ENCODE data around the gene HTD2. TPM values are rescaled to one million over a fixed set of nuclear protein-coding genes. Genes with fewer than 3 reads are reported as not detected.

HTD2 gene
- total RNA-seq, 1 experiment from 2014 or later = 10.1 TPM

DNA sequence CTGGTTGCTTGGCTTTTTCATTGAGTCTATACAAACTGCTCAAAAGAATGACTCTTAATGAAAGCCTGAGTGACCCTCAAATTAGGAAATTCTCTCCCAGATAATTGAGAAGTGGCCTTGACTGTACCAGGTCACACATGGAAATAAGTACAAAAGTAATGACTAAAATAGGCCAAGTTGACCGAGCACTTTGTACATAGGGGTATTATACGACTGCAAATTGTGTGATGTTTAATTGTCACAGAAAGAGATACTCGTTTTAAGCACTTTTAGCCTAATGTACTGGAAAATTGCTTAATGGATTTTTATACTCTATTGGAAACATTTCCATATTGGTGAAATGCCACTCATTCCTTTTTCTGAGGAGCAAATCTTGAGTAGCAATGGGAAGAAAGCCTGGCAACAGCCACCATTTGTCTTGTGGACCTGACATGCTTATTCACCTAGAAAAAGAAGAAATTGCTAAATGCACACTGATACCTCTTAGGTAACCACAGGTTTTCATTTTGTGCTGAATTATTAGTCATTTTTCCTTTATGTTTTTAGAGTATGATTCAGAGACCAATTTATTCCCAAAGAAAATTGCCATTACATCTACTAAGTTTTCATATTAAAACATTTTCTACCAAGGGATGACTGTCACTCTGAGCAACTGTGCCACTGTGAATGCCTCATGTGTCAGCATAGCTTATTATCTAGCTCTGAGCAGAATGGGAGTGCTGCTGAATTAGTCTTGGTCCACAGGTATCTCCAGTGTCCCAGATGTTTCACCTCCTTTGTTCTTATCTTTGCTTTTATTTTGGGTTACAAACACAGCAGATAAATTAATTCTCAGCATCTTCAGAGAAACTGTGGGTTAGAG, 17.4 kb downstream of the HTD2 start:
- Mint-ChIP-seq H3K4me3 (ENCODE audit: unreplicated experiment) (no peak overlapping the region), H3K4me1 (ENCODE audit: insufficient read depth, unreplicated experiment) (no peaks in the 10 kb centered on the region), H3K9me3 (ENCODE audit: unreplicated experiment) (no peaks in the 10 kb centered on the region), H3K36me3 (ENCODE audit: insufficient read depth, unreplicated experiment) (peaks cover 22% of the 10 kb centered on the region), H3K27ac (ENCODE audit: low read depth, unreplicated experiment) (no peak overlapping the region), H3K27me3 (ENCODE audit: insufficient read depth, unreplicated experiment) (no peaks in the 10 kb centered on the region)
- DNase-seq (ENCODE audit: unreplicated experiment) = no peak
- no TSS peak for BruUV-seq (replicated peaks)
- ChIA-PET POLR2A (interaction anchor here (0.7 to 1.6 kb wide), 3 partner anchors 8 to 11 kb away, joined by 3 to 6 read pairs (median 3); no protein-coding TSS in a partner anchor), CTCF (interaction anchor here (0.7 to 3.3 kb wide), 4 partner anchors 16 to 282 kb away, joined by 3 to 22 read pairs (median 8); partner anchors contain the start of genes HTD2 and RPP14)
- intact Hi-C loops (cut with micrococcal nuclease) = no loop called here
- TF ChIP-seq, protein P1, sequence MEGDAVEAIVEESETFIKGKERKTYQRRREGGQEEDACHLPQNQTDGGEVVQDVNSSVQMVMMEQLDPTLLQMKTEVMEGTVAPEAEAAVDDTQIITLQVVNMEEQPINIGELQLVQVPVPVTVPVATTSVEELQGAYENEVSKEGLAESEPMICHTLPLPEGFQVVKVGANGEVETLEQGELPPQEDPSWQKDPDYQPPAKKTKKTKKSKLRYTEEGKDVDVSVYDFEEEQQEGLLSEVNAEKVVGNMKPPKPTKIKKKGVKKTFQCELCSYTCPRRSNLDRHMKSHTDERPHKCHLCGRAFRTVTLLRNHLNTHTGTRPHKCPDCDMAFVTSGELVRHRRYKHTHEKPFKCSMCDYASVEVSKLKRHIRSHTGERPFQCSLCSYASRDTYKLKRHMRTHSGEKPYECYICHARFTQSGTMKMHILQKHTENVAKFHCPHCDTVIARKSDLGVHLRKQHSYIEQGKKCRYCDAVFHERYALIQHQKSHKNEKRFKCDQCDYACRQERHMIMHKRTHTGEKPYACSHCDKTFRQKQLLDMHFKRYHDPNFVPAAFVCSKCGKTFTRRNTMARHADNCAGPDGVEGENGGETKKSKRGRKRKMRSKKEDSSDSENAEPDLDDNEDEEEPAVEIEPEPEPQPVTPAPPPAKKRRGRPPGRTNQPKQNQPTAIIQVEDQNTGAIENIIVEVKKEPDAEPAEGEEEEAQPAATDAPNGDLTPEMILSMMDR (IDR thresholded peaks at IDR 0.05; ENCODE audit: unreplicated experiment) = no peak

DNA sequence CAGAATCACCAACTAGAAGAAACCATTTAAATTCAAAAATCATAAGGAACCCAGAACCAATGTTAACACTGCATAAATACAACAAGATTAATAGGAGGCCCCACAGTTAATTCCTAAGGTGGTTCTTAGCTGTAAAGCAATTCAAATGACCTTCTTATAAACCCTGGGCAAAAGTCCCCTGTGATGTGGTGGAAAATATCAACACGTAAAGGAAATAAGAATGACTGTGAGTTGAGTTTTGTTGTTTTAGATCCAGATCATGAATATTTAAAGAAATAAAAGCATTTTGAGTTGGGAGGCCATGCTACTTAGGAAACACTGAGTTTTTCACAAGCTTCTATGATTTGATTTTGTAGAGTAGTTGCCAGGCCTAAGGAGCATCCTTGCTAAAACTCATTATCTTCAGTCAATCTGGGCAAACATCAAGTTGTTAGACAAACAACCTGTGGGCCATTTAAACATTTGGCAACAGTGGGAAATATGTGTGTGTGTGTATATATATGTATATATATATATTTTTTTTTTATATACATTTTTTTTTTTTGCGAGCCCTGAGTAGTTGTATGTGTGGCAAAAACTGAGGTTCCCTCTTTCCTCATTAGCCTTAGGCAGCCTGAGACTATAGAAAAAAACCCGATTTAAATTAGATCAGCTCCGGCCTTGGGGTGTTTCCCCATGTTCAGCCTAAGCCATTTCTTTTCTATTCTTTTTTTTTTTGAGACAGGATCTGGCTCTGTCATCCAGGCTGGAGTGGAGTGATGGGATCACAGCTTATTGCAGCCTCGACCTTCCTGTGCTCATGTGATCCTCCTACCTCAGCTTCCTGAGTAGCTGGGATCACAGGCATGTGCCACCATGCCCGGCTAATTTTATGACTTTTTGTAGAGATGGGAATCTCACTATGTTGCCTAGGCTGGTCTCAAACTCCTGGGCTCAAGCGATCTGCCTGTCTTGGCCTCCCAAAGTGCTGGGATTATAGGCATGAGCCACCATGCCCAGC, 18.4 kb downstream of the HTD2 start:
- no peak for DNase-seq (ENCODE audit: unreplicated experiment)
- no peak overlapping the region for H3K27ac Mint-ChIP-seq (ENCODE audit: low read depth, unreplicated experiment)
- H3K27me3 Mint-ChIP-seq (ENCODE audit: insufficient read depth, unreplicated experiment) = no peaks in the 10 kb centered on the region
- no peak overlapping the region for H3K4me3 Mint-ChIP-seq (ENCODE audit: unreplicated experiment)
- ChIA-PET POLR2A (interaction anchor here (0.7 to 1.4 kb wide), 3 partner anchors 8 to 19 kb away, joined by 3 to 5 read pairs (median 3); partner anchors contain the start of genes HTD2 and RPP14), CTCF (interaction anchor here (0.7 to 3.3 kb wide), 5 partner anchors 11 to 281 kb away, joined by 3 to 22 read pairs (median 4); partner anchors contain the start of genes HTD2 and RPP14)
- H3K36me3 Mint-ChIP-seq (ENCODE audit: insufficient read depth, unreplicated experiment) = peaks cover 18% of the 10 kb centered on the region
- intact Hi-C loops (cut with micrococcal nuclease) = no loop called here
- TF ChIP-seq, protein P1 (IDR thresholded peaks at IDR 0.05; ENCODE audit: unreplicated experiment) = no peak
- H3K9me3 Mint-ChIP-seq (ENCODE audit: unreplicated experiment) = no peaks in the 10 kb centered on the region
- BruUV-seq (replicated peaks) = no TSS peak
- no peaks in the 10 kb centered on the region for H3K4me1 Mint-ChIP-seq (ENCODE audit: insufficient read depth, unreplicated experiment)

DNA sequence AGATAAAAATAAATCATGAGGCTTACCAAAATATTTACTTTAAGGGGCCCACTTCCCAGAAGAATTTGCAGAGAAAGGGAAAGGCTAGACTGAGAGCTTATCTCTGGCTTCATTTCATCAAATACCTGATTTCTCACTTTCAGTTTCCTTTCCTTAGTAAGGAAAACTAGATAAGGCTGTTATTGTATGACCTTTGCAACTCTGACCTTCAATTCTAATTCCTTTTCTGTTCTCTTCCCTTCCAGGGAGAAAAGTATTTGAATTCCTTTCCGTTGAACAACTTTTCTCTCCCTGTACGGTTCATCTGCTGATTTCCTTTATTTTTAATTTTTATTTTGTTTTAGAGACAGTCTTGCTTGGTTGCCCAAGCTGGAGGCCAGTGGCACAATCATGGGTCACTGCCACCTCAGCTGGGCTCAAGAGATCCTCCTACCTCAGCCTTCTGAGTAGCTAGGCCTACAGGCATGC, 19.2 kb downstream of the HTD2 start:
- no peak overlapping the region for H3K4me3 Mint-ChIP-seq (ENCODE audit: unreplicated experiment)
- H3K9me3 Mint-ChIP-seq (ENCODE audit: unreplicated experiment) = no peaks in the 10 kb centered on the region
- ChIA-PET CTCF (interaction anchor here (1.1 to 3.3 kb wide), 4 partner anchors 10 to 206 kb away, joined by 3 to 22 read pairs (median 8); partner anchors contain the start of genes HTD2 and RPP14), POLR2A (interaction anchor here (0.7 to 1.4 kb wide), 2 partner anchors 19 to 58 kb away, joined by 3 to 5 read pairs; partner anchors contain the start of genes HTD2 and RPP14)
- TF ChIP-seq, protein P1 (IDR thresholded peaks at IDR 0.05; ENCODE audit: unreplicated experiment) = no peak
- no peak overlapping the region for H3K27ac Mint-ChIP-seq (ENCODE audit: low read depth, unreplicated experiment)
- no peaks in the 10 kb centered on the region for H3K27me3 Mint-ChIP-seq (ENCODE audit: insufficient read depth, unreplicated experiment)
- intact Hi-C loops (cut with micrococcal nuclease) = no loop called here
- no peak for DNase-seq (ENCODE audit: unreplicated experiment)
- peaks cover 13% of the 10 kb centered on the region for H3K36me3 Mint-ChIP-seq (ENCODE audit: insufficient read depth, unreplicated experiment)
- no TSS peak for BruUV-seq (replicated peaks)
- H3K4me1 Mint-ChIP-seq (ENCODE audit: insufficient read depth, unreplicated experiment) = no peaks in the 10 kb centered on the region
